SK-N-SH (cell line): ENCODE data around the gene FRAS1. TPM values are rescaled to one million over a fixed set of nuclear protein-coding genes. Genes with fewer than 3 reads are reported as not detected.

Experiments
- CTCF ChIA-PET: fragments of 300-600, 350-600 bp; formaldehyde crosslinking; extraction: SDS; loops from one replicate; lab custom pipeline; 2021; lab: Yijun Ruan, JAX
- POLR2A ChIA-PET: fragments of 350-600 bp; sonication (Branson Sonifier 250); formaldehyde crosslinking; extraction: SDS; loops from one replicate; lab custom pipeline; 2020; ENCODE audit warnings: antibody characterized with exemption, inconsistent platforms; lab: Yijun Ruan, JAX
- DNase-seq: peaks from one replicate; pipeline ENCODE4 v3.0.0; 2012
- H2AFZ ChIP-seq: fragments of 200-600 bp; sonication (generic); 2 replicates; pipeline ENCODE4 v1.8.1; 2016; ENCODE audit warnings: antibody characterized with exemption, mild to moderate bottlenecking, low read depth
- H3F3A ChIP-seq: fragments of 200-600 bp; sonication (generic); replicated peaks from 2 replicates; pipeline ENCODE3; 2016; ENCODE audit warnings: antibody characterized with exemption, mild to moderate bottlenecking; ENCODE audit not compliant: insufficient read depth
- H3K27ac ChIP-seq, 2 experiments: fragments of 200-500 bp in 1 of 2; fragments of 200-600 bp in 1 of 2; sonication (Bioruptor generic) in 1 of 2; sonication (generic), shearing (Covaris generic) in 1 of 2; 2 replicates each; pipeline versions ENCODE4 v1.5.1 to v1.6.1; 2014 to 2016; ENCODE audit warnings: low read depth in 2 of 2, inconsistent platforms in 1 of 2, low read length in 1 of 2, mild to moderate bottlenecking in 1 of 2, mixed read lengths in 1 of 2
- H3K27me3 ChIP-seq: fragments of 200-600 bp; sonication (generic), shearing (Covaris generic); 2 replicates; pipeline ENCODE4 v1.6.1; 2016; ENCODE audit warnings: mixed run types; ENCODE audit not compliant: insufficient read depth
- H3K36me3 ChIP-seq, 2 experiments: fragments of 200-500 bp in 1 of 2; fragments of 200-600 bp in 1 of 2; sonication (Bioruptor generic) in 1 of 2; sonication (generic) in 1 of 2; replicated peaks in 1 of 2; 2 replicates each; pipeline versions ENCODE3 to v1.5.1; 2014 to 2016; ENCODE audit warnings: low read length in 1 of 2, mild to moderate bottlenecking in 1 of 2; ENCODE audit not compliant: insufficient read depth in 2 of 2, control insufficient read depth in 1 of 2
- H3K4me1 ChIP-seq, 2 experiments: fragments of 200-500 bp in 1 of 2; fragments of 200-600 bp in 1 of 2; sonication (Bioruptor generic) in 1 of 2; sonication (generic), shearing (Covaris generic) in 1 of 2; 2 replicates each; pipeline versions ENCODE4 v1.5.1 to v1.6.1; 2014 to 2016; ENCODE audit warnings: low read depth in 1 of 2, low read length in 1 of 2, mixed run types in 1 of 2; ENCODE audit not compliant: insufficient read depth in 2 of 2, control insufficient read depth in 1 of 2
- H3K4me2 ChIP-seq: fragments of 200-600 bp; sonication (generic), shearing (Covaris generic); 2 replicates; pipeline ENCODE4 v1.6.1; 2017; ENCODE audit warnings: mixed run types
- H3K4me3 ChIP-seq, 2 experiments: fragments of 200-500 bp in 1 of 2; fragments of 200-600 bp in 1 of 2; sonication (Bioruptor generic) in 1 of 2; sonication (generic), shearing (Covaris generic) in 1 of 2; 2 replicates each; pipeline versions ENCODE4 v1.5.1 to v1.8.1; 2014 to 2016; ENCODE audit warnings: low read depth in 2 of 2, inconsistent platforms in 1 of 2, low read length in 1 of 2, mild to moderate bottlenecking in 1 of 2, mixed read lengths in 1 of 2, moderate library complexity in 1 of 2
- H3K79me2 ChIP-seq: fragments of 200-600 bp; sonication (generic); 2 replicates; pipeline ENCODE4 v1.8.1; 2017; ENCODE audit warnings: mild to moderate bottlenecking; ENCODE audit not compliant: insufficient read depth
- H3K9ac ChIP-seq: fragments of 200-600 bp; sonication (generic); 2 replicates; pipeline ENCODE4 v1.6.1; 2017; ENCODE audit warnings: mixed run types
- H3K9me2 ChIP-seq: fragments of 200-600 bp; sonication (generic); 2 replicates; pipeline ENCODE4 v1.6.1; 2017; ENCODE audit warnings: mixed run types
- H3K9me3 ChIP-seq: fragments of 200-600 bp; sonication (generic); 2 replicates; pipeline ENCODE4 v1.6.1; 2017; ENCODE audit warnings: mixed run types, mild to moderate bottlenecking, moderate library complexity
- H4K20me1 ChIP-seq: fragments of 200-600 bp; sonication (generic); 2 replicates; pipeline ENCODE4 v1.6.1; 2017; ENCODE audit warnings: mild to moderate bottlenecking, mixed run types; ENCODE audit not compliant: insufficient read depth
- CHD2 ChIP-seq: fragments of 150-350 bp; IDR thresholded peaks from 2 replicates; pipeline ENCODE4 v1.6.1; 2018; ENCODE audit warnings: low read length; ENCODE audit not compliant: partially characterized antibody
- ELF1 ChIP-seq: IDR thresholded peaks from 2 replicates; pipeline ENCODE4 v1.4.0; 2012
- JUND ChIP-seq: IDR thresholded peaks from 2 replicates; pipeline ENCODE4 v1.4.0; 2012
- NFIC ChIP-seq: IDR thresholded peaks from 2 replicates; pipeline ENCODE4 v1.4.0; 2012; ENCODE audit warnings: borderline replicate concordance
- RCOR1 ChIP-seq: fragments of 150-350 bp; IDR thresholded peaks from 2 replicates; pipeline ENCODE4 v1.6.1; 2017; ENCODE audit warnings: antibody characterized with exemption, low read length
- REST ChIP-seq: IDR thresholded peaks from 2 replicates; pipeline ENCODE4 v1.6.1; 2012; ENCODE audit warnings: mild to moderate bottlenecking, low read depth, low read length, moderate library complexity
- RXRA ChIP-seq: IDR thresholded peaks from 2 replicates; pipeline ENCODE4 v1.4.0; 2012; ENCODE audit warnings: low read depth, mild to moderate bottlenecking, borderline replicate concordance
- SIN3A ChIP-seq: IDR thresholded peaks from 2 replicates; pipeline ENCODE4 v1.6.1; 2012; ENCODE audit warnings: low read depth, mild to moderate bottlenecking, low read length, moderate library complexity, borderline replicate concordance
- USF1 ChIP-seq: IDR thresholded peaks from 2 replicates; pipeline ENCODE4 v1.4.0; 2012; ENCODE audit warnings: low read depth, borderline replicate concordance
- YY1 ChIP-seq: IDR thresholded peaks from 2 replicates; pipeline ENCODE4 v1.4.0; 2012; ENCODE audit warnings: low read depth, mild to moderate bottlenecking
- ZBTB33 ChIP-seq: IDR thresholded peaks from 2 replicates; pipeline ENCODE4 v1.4.0; 2012; ENCODE audit warnings: low read depth, borderline replicate concordance
- WGBS: methylation state at CpG from one replicate; pipeline ENCODE4 v1.1.6; 2017; ENCODE audit warnings: low lambda C conversion rate; 5-methylcytosine and 5-hydroxymethylcytosine counted together
- polyA plus RNA-seq, 3 experiments: library from polyadenylated mRNA; depleted of rRNA; stranded (reverse); fragments of >200 nt; gene quantifications; 2 replicates each; pipeline ENCODE4 v1.2.3, GENCODE V29; 2012

FRAS1 gene
- polyA plus RNA-seq, 1 of the 3 experiments (the other 2 are of a cell fraction): 8.3 TPM

- no peak for TF ChIP-seq ZBTB33
Measured at GRCh38 chr4:78478523-78478922, 421.4 kb downstream of the FRAS1 start (continued).

- no peaks in the 10 kb centered on the region for H3K9me3 ChIP-seq
- peak overlapping the region in 1 of 2 experiments; percentile 80; a peak in 2 of 4 replicates for H3K27ac ChIP-seq
- TF ChIP-seq ELF1 (no peak), RXRA (no peak), SIN3A (no peak), YY1 (no peak), JUND (no peak), USF1 (no peak), NFIC (no peak), REST (no peak), CHD2 (no peak), RCOR1 (no peak)
- TF ChIP-seq, all 33 proteins: peak for 0
- ChIA-PET POLR2A (no interaction called here), CTCF (no interaction called here)
- no peak overlapping the region for H3K9ac ChIP-seq
- no peaks in the 10 kb centered on the region for H3K9me2 ChIP-seq
- peaks cover 20% of the 10 kb centered on the region for H3F3A ChIP-seq
- no peak overlapping the region for H3K4me3 ChIP-seq
- DNase-seq: no peak
- no peak overlapping the region for H2AFZ ChIP-seq
- H3K79me2 ChIP-seq: no peaks in the 10 kb centered on the region
- H3K36me3 ChIP-seq: peaks cover under 1 to 37% of the 10 kb centered on the region in 2 experiments
- WGBS: 88% methylated on average over 1 of the region's 1 CpG
- no peaks in the 10 kb centered on the region for H4K20me1 ChIP-seq
- no peaks in the 10 kb centered on the region for H3K27me3 ChIP-seq
- peaks cover 0 to 13% of the 10 kb centered on the region in 2 experiments; a peak in 2 of 4 replicates for H3K4me1 ChIP-seq
- no peak overlapping the region for H3K4me2 ChIP-seq
Measured at GRCh38 chr4:78480286-78480685, 423.2 kb downstream of the FRAS1 start.
